ENCODE measurements around the gene FBXO47. TPM values are rescaled to one million over a fixed set of nuclear protein-coding genes. Genes with fewer than 3 reads are reported as not detected.

FBXO47 gene
- total and polyA plus RNA-seq, 10 of the 15 experiments (the other 5 are each of a cell fraction or from before 2014, with no cell fraction given): 0.04 to 0.06 (median 0.06) TPM; not detected in 7

- TF ChIP-seq, protein P1, sequence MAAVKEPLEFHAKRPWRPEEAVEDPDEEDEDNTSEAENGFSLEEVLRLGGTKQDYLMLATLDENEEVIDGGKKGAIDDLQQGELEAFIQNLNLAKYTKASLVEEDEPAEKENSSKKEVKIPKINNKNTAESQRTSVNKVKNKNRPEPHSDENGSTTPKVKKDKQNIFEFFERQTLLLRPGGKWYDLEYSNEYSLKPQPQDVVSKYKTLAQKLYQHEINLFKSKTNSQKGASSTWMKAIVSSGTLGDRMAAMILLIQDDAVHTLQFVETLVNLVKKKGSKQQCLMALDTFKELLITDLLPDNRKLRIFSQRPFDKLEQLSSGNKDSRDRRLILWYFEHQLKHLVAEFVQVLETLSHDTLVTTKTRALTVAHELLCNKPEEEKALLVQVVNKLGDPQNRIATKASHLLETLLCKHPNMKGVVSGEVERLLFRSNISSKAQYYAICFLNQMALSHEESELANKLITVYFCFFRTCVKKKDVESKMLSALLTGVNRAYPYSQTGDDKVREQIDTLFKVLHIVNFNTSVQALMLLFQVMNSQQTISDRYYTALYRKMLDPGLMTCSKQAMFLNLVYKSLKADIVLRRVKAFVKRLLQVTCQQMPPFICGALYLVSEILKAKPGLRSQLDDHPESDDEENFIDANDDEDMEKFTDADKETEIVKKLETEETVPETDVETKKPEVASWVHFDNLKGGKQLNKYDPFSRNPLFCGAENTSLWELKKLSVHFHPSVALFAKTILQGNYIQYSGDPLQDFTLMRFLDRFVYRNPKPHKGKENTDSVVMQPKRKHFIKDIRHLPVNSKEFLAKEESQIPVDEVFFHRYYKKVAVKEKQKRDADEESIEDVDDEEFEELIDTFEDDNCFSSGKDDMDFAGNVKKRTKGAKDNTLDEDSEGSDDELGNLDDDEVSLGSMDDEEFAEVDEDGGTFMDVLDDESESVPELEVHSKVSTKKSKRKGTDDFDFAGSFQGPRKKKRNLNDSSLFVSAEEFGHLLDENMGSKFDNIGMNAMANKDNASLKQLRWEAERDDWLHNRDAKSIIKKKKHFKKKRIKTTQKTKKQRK (IDR thresholded peaks at IDR 0.05; ENCODE audit: low read depth, low read length): no peak
- no peak for TF ChIP-seq STAT3 (IDR thresholded peaks at IDR 0.05; ENCODE audit: low read depth, low read length)
- TF ChIP-seq EED (IDR thresholded peaks at IDR 0.05; ENCODE audit: low read depth): peak; percentile 88
- no peak for TF ChIP-seq CHD4 (IDR thresholded peaks at IDR 0.05)
- no peak for TF ChIP-seq TCF7 (IDR thresholded peaks at IDR 0.05; ENCODE audit: borderline replicate concordance)
- no peak for TF ChIP-seq POLR2AphosphoS2 (IDR thresholded peaks at IDR 0.05; ENCODE audit: low read depth, low read length)
- TF ChIP-seq TAF1 (IDR thresholded peaks at IDR 0.05; ENCODE audit: borderline replicate concordance, low read depth, low read length): peak; percentile 32; the same call in 1 of the 2 replicates
- TF ChIP-seq RELB (IDR thresholded peaks at IDR 0.05; ENCODE audit: low read depth): peak; percentile 41; the same call in 1 of the 2 replicates
- TF ChIP-seq RB1 (IDR thresholded peaks at IDR 0.05; ENCODE audit: borderline replicate concordance): no peak
These were observed 68.3 kb downstream of the FBXO47 start (continued) for GRCh38 chr17:38898812-38899348.
